Activated B cell treated with CpG ODN at 0.5 μM for 24 hours (primary cell): Measurements from ENCODE around the gene UBE3A. TPM values are rescaled to one million over a fixed set of nuclear protein-coding genes. Genes with fewer than 3 reads are reported as not detected.

Experiments used
- ATAC-seq: fragments of 200-7000 bp; cut with Tn5 transposase; one replicate; pipeline ENCODE4 v1.10.0; 2021; ENCODE audit warnings: low read depth, mild to moderate bottlenecking, moderate library complexity
- CTCF ChIA-PET: fragments of 350-600 bp; sonication (Branson Sonifier 250); formaldehyde crosslinking; loops from one replicate; lab custom pipeline; 2021; ENCODE audit warnings: antibody characterized with exemption; lab: Charles Lee
- POLR2A ChIA-PET: fragments of 350-600 bp; sonication (Branson Sonifier 250); formaldehyde crosslinking; loops from one replicate; lab custom pipeline; 2021; ENCODE audit warnings: antibody characterized with exemption; lab: Charles Lee
- DNase-seq: peaks from one replicate; pipeline ENCODE4 v3.0.0; 2022
- H3K27ac Mint-ChIP-seq: one replicate; pipeline ENCODE4 v1.8.0; 2020; ENCODE audit warnings: mixed read lengths
- H3K27me3 Mint-ChIP-seq: one replicate; pipeline ENCODE4 v1.8.0; 2021; ENCODE audit warnings: mixed read lengths
- H3K36me3 Mint-ChIP-seq: one replicate; pipeline ENCODE4 v1.8.0; 2021; ENCODE audit warnings: low read depth, mixed read lengths
- H3K4me1 Mint-ChIP-seq: one replicate; pipeline ENCODE4 v1.8.0; 2021; ENCODE audit warnings: mixed read lengths
- H3K4me3 Mint-ChIP-seq: one replicate; pipeline ENCODE4 v1.8.0; 2020; ENCODE audit warnings: mild to moderate bottlenecking, mixed read lengths
- H3K9me3 Mint-ChIP-seq: one replicate; pipeline ENCODE4 v1.8.0; 2020; ENCODE audit warnings: mixed read lengths
- intact Hi-C: fragments of 100-400 bp; cut with micrococcal nuclease; formaldehyde crosslinking; loops from one replicate; pipeline ENCODE4 v1.15.1; 2024
- total RNA-seq: library from RNA; stranded (reverse); gene quantifications from 2 replicates; pipeline ENCODE4 v1.2.3, GENCODE V29; 2022
- TF ChIP-seq, protein P1 (sequence below): fragments of 200-600 bp; IDR thresholded peaks from one replicate; pipeline ENCODE4 v1.8.0; 2022; ENCODE audit warnings: antibody characterized with exemption, mild to moderate bottlenecking

Gene UBE3A
- total RNA-seq, 1 donor from 2014 or later: 122 TPM

DNA sequence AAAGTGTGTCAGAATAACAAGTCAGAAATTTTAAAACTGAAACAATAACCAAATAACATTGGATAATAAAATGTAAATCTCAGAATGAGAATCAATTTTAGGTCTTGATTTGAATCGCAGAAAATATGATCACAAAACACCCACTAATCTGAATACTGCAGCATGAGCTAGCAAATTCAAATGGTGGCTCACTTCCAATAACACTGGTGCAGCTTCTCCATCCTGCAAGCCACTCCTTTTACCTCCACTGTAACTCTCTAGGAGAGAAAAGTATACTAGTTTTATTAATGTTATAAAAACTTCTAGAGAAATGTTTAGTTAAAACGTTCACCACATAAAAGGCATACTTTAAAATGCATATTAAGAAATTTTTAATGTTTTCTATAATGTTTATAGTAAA, 30.4 kb downstream of the UBE3A start:
- ATAC-seq: no peak
- Mint-ChIP-seq H3K4me3 (no peak overlapping the region), H3K36me3 (peaks cover 33% of the 10 kb centered on the region), H3K27me3 (no peaks in the 10 kb centered on the region), H3K9me3 (peaks cover 3% of the 10 kb centered on the region), H3K4me1 (peaks cover 72% of the 10 kb centered on the region), H3K27ac (no peak overlapping the region)
- intact Hi-C loops: no loop called here
- ChIA-PET POLR2A (no interaction called here), CTCF (no interaction called here)
- TF ChIP-seq, protein P1, sequence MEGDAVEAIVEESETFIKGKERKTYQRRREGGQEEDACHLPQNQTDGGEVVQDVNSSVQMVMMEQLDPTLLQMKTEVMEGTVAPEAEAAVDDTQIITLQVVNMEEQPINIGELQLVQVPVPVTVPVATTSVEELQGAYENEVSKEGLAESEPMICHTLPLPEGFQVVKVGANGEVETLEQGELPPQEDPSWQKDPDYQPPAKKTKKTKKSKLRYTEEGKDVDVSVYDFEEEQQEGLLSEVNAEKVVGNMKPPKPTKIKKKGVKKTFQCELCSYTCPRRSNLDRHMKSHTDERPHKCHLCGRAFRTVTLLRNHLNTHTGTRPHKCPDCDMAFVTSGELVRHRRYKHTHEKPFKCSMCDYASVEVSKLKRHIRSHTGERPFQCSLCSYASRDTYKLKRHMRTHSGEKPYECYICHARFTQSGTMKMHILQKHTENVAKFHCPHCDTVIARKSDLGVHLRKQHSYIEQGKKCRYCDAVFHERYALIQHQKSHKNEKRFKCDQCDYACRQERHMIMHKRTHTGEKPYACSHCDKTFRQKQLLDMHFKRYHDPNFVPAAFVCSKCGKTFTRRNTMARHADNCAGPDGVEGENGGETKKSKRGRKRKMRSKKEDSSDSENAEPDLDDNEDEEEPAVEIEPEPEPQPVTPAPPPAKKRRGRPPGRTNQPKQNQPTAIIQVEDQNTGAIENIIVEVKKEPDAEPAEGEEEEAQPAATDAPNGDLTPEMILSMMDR: no peak
- DNase-seq: no peak

DNA sequence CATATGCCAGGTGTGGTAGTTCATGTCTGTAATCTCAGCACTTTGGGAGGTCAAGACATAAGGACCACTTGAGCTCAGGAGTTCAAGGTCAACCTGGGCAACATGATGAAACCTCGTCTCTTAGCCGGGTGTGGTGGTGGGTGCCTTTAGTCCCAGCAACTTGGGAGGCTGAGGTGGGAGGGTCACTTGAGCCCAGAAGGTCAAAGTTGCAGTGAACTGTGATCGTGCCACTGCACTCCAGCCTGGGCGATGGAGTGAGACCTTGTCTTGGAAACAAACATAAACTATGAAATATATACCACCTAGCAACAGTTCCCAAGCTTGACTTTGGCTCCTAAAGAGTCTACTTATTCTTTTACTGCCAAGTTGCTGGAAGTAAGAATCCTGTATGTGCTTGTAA, 30.9 kb downstream of the UBE3A start:
- no peak for DNase-seq
- no peak overlapping the region for H3K27ac Mint-ChIP-seq
- intact Hi-C loops: loop anchor here (2.0 kb wide), 1 partner anchor 31 kb away; the partner anchor contains the start of gene UBE3A
- peaks cover 72% of the 10 kb centered on the region for H3K4me1 Mint-ChIP-seq
- H3K36me3 Mint-ChIP-seq: peaks cover 38% of the 10 kb centered on the region
- TF ChIP-seq, protein P1: no peak
- POLR2A ChIA-PET: no interaction called here
- no peaks in the 10 kb centered on the region for H3K27me3 Mint-ChIP-seq
- CTCF ChIA-PET: no interaction called here
- no peak for ATAC-seq
- H3K4me3 Mint-ChIP-seq: no peak overlapping the region
- peaks cover 3% of the 10 kb centered on the region for H3K9me3 Mint-ChIP-seq

DNA sequence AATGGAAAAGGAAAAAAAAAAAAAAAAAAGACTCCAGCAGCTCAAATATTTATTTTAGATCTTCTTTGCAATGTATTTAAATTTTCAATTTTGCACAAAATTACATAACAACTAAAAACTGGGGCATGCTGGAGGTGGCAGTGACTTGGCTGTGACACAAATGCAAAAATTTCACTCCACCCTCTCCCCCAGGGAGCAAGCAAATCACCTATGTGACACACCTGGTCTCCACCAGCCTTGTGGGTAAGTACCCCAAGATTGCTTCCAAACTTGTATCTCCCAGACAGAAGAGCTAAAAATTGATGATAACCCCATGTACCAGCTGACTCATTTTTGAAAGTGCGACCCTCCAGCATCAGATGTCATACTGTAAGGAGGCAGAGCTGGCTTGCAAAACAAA, 32.0 kb downstream of the UBE3A start:
- Mint-ChIP-seq H3K4me3 (no peak overlapping the region), H3K36me3 (peaks cover 47% of the 10 kb centered on the region), H3K4me1 (peaks cover 76% of the 10 kb centered on the region), H3K9me3 (peaks cover 3% of the 10 kb centered on the region), H3K27ac (peak overlapping the region; percentile 10), H3K27me3 (no peaks in the 10 kb centered on the region)
- POLR2A ChIA-PET: interaction anchor here (1.4 kb wide), 1 partner anchor 32 kb away, joined by 6 read pairs; the partner anchor contains the start of gene UBE3A
- DNase-seq (no peak), ATAC-seq (no peak)
- TF ChIP-seq, protein P1: no peak
- intact Hi-C loops: loop anchor here (2.0 kb wide), 1 partner anchor 32 kb away; the partner anchor contains the start of gene UBE3A
- CTCF ChIA-PET: no interaction called here

DNA sequence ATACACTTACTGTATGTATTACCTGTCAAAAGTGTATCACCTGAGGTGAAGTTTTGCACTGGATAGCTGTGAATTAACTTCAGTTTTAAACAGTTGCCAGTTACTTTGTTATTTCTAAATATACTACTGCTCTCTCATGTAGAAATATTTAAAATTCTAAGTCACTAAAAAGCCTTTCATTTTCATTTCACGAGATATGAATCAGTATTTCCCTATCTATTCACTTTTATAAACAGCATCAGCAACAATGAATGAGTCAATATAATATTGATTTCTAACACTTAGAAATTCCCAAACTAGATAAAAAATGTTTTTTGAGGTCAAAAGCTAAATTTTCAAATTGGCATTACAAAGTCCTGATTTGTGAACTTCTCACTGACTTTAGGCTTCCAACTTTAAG, 32.6 kb downstream of the UBE3A start:
- CTCF ChIA-PET: no interaction called here
- ATAC-seq (no peak), DNase-seq (no peak)
- Mint-ChIP-seq H3K27ac (no peak overlapping the region), H3K4me1 (peaks cover 76% of the 10 kb centered on the region), H3K9me3 (peaks cover 3% of the 10 kb centered on the region), H3K36me3 (peaks cover 52% of the 10 kb centered on the region), H3K4me3 (no peak overlapping the region), H3K27me3 (no peaks in the 10 kb centered on the region)
- intact Hi-C loops: loop anchor here (2.0 kb wide), 1 partner anchor 33 kb away; the partner anchor contains the start of gene UBE3A
- TF ChIP-seq, protein P1: no peak
- POLR2A ChIA-PET: interaction anchor here (1.4 kb wide), 1 partner anchor 33 kb away, joined by 6 read pairs; the partner anchor contains the start of gene UBE3A

DNA sequence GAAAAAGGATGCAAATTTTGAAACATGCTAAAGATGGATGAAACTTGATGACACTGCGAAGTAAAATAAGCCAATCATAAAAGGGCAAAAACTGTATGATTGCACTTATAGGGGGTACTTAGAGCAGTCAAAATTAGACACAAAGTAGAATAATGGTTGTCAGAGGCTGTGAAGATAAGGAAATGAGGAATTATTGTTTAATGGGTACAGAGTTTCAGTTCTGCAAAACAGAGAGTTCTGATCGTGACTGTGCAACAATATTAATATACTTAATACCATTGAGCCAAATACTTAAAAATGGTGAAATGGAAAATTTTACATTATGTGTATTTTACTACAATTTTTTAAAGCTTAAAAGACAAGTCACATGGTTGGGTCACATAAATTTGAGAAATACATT, 35.1 kb downstream of the UBE3A start:
- ChIA-PET POLR2A (no interaction called here), CTCF (no interaction called here)
- Mint-ChIP-seq H3K9me3 (peaks cover 3% of the 10 kb centered on the region), H3K36me3 (peaks cover 68% of the 10 kb centered on the region), H3K27me3 (no peaks in the 10 kb centered on the region), H3K4me1 (peaks cover 63% of the 10 kb centered on the region), H3K4me3 (no peak overlapping the region), H3K27ac (no peak overlapping the region)
- peak; percentile 80 for ATAC-seq
- DNase-seq: no peak
- intact Hi-C loops: loop anchor here (5.0 kb wide), 1 partner anchor 36 kb away; no protein-coding TSS in a partner anchor
- TF ChIP-seq, protein P1: no peak
